Non-pigmented ciliary epithelial cell (primary cell): ENCODE results near the gene RPAP2.
A peak's percentile ranks its signal among the peaks of the same experiment; 100 is the strongest.
"Not testable (repeated sequence)": the region's sequence is repeated elsewhere in the genome, so short reads cannot be mapped to it uniquely, and the experiment has no call there.

Experiments used
- DNase-seq: peaks from one replicate; pipeline ENCODE4 v3.0.0-alpha.2; 2010; ENCODE audit warnings: low read depth

Gene RPAP2

DNA sequence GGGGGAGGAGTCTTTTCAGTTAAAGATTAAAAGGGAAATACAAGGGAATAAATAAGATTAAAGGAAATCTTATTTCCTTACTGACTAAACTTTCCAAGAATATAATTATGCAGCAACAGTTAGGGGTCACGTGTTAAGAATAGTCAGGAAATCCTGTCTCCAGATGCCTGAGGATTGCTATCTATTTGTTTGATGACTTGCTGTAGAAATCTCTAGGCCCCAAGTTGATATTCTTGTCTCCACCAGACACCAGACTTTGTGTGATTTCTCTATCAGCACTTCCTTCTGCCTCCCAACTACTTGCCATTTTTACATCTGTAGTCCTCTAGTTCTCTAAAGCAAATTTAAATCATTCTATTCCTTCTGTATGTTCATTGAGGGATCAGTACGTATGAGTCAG lies 77.5 kb downstream of the RPAP2 start:
- no peak for DNase-seq

DNA sequence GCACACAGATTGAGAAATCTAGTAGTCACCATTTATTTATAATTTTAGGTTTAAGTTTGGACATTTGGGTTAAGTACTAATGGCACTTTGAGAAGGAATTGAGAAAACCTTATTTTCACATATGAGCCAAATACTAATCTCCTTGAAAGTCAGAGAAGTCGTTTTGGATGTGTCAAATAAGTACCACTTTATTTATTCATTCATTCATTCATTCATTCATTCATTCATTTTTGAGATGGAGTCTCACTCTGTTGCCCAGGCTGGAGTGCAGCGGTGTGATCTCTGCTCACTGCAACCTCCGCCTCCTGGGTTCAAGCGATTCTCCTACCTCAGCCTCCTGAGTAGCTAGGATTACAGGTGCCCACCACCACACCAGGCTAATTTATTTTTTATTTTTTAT lies 79.1 kb downstream of the RPAP2 start:
- not testable (repeated sequence) for DNase-seq

DNA sequence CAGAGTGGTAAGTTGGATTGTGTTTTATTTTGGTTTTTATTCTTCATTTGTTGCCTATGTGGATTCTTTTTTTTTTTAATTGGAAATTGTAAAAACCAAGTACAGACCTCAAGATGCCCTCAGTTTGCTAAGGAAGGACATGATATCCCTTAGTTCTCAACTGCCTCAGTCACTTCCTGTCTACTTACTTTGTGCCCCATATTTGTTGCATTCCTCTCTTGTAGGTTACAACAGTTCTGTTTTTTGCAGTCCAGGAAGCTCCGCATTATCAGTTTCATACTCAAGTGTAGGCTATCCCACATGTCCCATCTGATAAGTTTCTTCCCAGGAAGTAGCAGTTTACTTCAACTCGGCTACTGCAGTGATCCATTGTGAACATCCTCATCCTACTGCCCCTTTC lies 82.0 kb downstream of the RPAP2 start:
- no peak for DNase-seq

DNA sequence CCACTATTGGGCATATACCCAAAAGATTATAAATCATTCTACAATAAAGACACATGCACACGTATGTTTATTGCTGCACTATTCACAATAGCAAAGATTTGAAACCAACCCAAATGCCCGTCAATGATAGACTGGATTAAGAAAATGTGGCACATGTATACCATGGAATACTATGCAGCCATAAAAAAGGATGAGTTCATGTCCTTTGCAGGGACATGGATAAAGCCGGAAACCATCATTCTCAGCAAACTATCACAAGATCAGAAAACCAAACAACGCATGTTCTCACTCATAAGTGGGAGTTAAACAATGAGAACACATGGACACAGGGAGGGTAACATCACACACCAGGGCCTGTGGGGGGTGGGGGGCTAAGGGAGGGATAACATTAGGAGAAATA lies 95.1 kb downstream of the RPAP2 start:
- DNase-seq: not testable (repeated sequence)

DNA sequence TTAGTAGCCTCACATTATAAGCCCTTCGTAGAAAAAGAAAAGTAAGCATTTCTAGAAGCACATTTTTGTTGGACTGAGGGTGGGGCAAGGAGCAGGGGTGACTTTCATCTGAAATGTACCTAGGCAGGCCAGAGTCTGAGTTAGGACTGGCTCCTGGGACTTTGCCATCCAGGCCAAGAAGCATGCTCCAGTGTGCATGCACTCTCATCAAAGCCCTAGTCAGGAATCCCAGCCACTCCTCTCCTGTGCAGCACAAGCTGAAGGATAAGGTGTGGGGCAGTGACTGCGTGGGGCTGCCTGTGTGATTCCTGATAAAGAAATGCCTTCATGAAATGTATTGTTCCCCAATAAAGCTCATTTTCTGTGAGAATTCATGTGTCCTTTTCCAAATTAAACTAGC lies 99.7 kb downstream of the RPAP2 start:
- no peak for DNase-seq

DNA sequence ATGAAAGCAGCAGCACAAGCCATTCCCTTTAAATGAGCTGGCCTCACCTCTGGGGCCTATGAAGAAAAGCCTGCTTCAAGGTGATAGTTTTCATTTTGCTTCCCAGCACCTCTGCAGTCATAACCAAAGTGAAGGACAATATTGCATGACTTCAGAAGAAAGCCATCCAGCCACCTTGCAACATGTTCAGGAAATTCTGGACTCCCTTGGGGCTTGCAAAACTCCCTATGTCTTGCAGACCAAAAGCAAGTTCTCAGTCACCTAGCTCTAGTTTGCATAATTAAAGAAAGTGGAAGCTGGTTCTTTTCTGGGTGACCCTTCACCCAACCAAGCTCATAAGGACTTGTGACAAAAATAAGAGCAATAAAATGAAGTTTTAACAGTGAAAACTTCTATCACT lies 100.2 kb downstream of the RPAP2 start:
- DNase-seq: no peak

DNA sequence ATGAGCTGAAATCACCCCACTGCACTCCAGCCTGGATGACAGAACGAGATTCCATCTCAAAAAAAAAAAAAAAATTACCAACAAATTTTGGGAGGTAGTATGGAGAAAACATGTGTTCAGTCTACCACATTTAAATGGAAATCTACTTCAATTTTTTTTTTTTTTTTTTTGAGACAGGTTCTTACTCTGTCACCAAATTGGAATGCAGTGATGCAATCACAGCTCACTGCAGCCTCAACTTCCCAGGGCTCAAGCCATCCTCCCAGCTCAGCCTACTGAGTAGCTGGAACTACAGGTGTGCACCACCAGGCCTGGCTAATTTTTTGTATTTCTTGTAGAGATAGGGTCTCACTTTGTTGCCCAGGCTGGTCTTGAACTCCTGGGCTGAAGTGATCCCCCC lies 105.8 kb downstream of the RPAP2 start:
- no peak for DNase-seq

DNA sequence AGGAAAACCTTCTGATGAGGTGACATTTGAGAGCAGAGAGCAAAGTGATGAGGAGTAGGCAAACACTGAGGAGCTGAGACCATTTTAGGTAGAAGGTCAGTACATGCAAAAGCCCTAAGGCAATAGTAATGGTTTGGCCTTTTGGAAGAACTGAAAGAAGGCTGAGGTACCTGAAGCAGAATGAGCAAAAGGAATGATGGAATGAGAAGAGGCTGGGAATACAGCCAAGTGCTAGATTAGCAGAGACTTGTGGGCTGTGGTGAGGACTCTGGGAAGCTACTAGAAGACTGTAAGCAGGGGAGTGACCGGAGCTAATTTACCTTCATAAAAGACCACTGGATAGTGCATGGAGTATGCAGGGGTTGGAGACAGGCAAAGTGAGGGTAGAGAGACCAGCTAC lies 110.0 kb downstream of the RPAP2 start:
- DNase-seq: peak; percentile 51

DNA sequence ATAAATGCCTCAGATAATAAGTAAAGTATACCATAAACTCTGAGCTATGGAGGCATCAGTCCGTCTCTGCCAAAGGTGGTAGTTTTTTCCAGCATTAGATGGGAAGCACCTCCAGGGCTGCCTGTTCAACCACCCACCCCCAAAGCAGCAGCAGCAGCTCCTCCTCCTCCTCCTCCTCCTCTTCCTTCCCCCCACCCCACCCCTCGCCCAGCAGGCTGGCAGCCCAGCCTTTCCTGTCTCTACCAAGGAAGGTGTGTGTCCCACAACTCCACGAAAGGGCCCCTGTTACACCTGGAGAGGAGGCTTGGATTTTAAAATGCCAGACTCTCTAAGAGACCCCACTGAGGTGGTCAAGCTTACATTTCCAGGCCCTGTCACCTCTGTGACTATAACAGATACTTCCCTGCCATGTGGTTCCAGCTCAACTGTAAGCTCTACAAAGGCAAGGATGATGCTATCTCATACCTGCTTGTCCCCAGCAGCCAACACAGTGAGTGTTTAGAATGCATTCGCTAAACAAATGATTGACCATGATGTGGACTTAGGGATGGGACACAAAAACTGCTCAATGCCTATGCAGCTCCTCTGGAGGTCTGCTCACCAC lies 111.2 kb downstream of the RPAP2 start:
- no peak for DNase-seq

DNA sequence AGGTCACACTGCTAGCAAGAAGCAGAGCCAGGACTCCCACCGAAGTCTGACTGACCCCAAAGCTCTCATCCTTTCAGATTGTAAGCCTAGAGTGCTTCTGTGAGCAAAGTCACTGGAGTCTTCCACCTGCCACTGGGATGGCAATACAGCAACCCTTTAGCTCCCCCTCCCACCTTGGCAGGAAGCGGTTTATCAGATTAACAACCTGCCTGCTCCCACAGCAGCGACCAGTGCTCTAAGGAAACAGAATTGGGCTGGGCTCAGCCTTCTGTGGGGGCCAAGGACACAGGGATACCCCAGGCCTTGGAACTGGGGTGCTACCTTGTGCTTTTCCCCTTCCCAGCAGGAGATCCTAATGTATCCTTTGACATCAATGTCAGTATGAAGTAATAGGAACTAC lies 111.8 kb downstream of the RPAP2 start:
- no peak for DNase-seq

DNA sequence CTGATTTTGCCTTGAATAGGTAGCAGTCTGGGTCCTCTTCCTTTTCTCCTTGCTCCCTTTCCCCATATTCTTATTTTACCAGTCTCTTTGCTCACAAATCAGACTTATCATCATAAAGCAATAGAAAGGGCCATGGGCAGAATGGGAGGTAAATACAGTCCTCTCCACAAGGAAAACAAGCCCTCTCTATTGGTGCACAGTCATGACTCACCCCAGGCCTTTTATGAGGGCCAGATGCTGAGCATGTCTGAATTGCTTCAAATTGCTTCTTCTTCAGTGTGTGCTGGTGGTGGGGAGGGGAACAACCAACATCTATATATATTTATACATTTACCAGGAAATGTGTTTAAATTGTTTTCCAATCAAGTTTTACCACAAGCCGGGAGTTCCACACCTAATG lies 112.7 kb downstream of the RPAP2 start:
- peak; percentile 31 for DNase-seq

DNA sequence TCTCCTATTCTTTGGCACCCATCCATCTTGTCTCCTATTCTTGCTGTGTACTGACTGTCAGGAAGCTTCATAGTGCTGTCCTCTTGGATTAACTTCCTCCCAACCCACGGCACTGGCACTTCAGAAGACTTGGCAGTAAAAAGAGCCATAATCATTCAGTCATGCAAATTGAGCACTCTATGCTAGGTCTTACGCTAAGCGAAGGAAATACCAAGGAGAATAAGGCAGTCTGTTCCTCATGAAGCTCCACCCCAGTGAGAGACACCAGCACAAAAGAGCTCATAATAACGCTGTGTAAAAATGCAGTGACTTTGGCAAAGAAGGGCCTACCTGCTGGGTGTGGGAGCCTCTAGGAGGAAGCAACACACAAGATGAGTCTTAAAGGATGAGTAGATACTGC lies 120.8 kb downstream of the RPAP2 start:
- no peak for DNase-seq

DNA sequence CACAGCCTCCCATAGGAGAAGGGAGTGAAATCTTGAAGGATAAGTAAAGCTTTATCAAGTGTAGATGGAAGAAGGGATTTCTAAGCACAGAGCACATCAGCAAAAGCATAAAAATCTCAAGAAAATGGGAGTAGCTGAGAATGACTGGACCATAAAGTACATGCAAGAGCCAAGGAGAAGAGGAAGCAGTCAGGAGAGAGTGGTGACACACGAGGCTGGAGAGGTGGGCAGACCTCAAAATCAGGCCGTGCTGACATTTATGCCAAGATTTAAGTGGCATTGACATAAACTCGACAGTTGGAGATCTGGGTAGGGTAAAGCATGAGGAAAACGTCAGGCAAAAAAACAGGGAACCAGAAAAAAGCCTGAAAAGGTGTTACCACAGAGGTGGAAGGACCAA lies 125.5 kb downstream of the RPAP2 start:
- no peak for DNase-seq

DNA sequence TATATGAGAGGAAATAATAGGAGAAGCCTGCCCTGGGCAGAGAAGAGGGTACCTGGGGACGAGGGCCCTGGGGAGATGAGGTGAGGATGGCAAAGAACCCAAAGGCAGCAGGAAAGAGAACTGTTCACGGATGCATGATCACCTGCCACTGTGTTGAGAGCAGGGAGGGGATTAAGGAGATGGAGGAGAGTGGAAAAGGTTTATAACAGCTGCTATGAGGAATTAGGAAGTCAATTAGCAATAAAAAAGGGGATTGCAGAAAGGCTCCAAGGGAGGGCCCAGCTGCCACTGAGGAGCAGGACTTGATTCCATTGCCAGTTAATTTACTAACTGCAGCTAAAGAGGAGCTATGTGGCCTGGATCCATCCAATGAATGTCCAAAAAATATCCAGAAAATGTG lies 126.8 kb downstream of the RPAP2 start:
- no peak for DNase-seq

DNA sequence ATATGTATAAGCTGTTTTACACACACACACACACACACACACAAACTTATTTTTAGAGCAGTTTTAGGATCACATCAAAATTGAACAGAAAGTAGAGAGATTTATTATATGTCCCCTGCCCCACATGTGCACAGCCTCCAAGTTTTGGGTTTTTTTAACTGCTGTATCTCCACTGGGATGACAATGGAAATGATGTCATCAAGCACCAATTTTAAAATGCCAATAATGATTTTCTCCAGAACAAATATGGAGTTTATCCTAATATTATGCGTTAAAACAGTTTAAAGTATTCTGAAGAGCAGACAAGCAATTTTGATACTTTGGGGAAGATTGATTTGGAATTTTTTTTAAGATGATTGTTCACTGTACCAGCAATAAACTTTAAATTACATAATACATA lies 131.2 kb downstream of the RPAP2 start:
- no peak for DNase-seq

DNA sequence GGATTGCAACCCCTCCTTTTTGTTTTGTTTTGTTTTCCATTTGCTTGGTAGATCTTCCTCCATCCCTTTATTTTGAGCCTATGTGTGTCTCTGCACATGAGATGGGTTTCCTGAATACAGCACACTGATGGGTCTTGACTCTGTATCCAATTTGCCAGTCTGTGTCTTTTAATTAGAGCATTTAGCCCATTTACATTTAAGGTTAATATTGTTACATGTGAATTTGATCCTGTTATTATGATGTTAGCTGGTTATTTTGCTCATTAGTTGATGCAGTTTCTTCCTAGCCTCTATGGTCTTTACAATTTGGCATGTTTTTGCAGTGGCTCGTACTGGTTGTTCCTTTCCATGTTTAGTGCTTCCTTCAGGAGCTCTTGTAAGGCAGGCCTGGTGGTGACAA lies 135.7 kb downstream of the RPAP2 start:
- DNase-seq: not testable (repeated sequence)

DNA sequence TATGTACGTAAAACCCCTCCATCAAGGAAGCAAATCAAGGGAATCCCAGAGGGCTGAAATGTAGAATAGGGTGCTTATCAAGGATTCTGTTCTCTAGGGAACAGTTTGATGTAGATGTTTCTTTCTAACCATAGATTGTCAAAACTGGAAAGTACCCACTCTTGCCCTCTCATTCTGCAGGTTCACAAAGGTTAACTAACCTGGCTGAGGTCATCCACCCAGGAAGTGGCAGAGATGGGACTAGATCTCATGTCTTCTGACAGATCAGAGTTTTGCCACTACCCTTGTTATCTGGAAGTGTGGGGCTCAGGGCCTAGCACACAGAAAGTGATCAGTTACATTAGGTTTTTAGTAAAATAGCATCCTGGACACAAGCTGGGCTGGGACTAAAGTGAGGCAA lies 140.4 kb downstream of the RPAP2 start:
- no peak for DNase-seq

DNA sequence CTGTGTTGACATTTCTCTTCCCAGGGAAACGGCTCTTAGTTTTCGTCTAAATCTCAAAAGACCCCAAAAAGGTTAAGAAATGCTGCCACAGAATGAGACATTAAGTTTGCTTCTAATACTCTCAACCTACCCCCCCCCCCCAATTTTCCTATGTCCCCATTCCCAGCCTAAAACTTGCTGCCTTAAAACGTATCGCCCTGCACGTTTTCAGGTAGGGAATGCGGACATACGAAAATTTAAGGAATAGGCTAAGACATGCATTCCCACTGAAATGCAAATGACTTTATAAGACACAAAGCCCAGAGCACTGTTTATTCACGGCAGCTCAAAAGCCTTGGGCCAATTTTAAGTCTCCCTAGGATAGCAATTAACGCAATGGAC lies 142.4 kb downstream of the RPAP2 start:
- DNase-seq: no peak

DNA sequence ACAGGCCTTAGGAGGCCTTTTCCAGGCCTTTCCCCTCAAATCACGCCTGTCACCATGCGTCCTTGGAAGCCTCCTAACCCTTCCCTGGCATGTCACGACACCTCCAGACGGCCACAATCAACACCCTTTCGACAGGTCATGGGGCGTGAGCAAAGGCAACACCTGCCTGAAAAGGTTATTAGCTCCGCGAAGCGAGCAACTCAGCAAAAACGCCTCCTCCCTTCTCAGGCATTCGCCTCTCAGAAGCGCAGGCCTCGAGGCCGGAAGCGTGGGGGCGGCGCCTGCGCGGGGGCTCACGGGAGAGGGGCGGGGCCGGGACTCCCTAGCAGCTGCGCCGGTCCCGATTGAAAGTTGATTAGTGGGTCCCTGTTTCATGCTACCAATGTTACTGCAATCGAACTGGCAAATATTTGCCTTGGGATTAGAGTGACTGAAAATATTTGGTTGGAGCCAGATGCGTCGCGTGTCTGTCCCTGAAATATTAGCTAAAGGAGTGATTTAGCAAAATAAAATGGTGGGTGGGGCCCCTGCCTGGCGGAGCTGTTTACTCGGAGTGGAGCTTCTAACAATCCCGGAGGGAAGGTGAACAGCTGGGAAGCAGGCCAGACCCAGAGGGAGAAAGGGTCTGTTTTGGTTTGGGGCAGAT lies 143.0 kb downstream of the RPAP2 start:
- DNase-seq: no peak

DNA sequence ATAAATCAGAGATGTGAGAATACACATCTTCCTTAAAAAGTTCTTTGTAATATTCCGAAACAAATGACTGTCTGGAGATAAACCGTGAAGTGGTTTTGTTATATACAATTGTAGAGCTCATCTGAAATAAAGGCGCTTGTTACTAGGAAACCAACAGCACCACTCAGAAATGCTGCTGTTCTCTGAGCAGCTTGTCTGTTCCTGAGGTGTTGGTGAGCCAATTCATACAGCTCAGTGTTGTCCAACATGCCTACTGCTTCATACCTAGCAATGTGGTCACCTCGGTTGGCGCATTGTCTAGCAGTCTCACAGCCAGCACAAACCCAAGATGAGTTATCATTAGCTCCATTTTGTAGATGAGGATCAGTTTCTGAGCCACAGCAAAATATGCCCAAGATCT lies 143.5 kb downstream of the RPAP2 start:
- no peak for DNase-seq

DNA sequence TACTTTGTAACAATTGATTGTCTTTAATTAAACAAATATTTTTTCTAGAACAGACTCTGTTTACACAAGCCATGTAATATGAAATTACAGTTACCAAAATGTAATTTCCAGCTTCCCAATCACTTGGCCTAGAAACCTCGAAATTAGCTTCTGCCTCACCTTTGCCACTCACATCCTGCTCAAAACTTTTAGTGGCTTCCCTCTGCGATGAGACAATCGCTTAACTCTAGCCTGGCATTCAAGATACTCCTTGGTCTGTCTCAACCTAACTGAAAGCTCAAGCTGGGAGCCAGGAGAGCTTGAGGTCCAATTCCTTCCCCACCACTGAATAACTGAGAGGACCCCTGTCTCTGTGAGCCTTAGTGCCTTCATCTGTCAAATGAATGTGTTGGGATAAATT lies 145.0 kb downstream of the RPAP2 start:
- DNase-seq: no peak

DNA sequence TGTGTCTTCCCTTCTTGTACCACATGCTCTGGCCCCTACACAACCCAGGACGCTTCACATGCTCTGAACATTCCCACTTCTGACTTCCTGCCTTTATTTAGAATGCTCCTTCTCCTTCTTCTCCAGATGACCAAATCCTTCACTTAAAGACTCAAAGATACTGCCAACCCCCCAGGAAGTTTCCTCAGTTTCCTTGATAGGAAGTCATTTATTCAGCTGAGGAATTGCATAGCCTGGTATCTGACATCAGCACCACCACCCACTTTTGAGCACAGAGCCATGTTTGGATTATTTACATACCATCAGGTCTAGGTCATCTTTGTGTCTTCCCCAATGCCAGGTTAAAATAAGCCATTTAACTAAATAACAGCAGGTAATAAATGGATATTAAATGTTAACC lies 145.5 kb downstream of the RPAP2 start:
- no peak for DNase-seq

DNA sequence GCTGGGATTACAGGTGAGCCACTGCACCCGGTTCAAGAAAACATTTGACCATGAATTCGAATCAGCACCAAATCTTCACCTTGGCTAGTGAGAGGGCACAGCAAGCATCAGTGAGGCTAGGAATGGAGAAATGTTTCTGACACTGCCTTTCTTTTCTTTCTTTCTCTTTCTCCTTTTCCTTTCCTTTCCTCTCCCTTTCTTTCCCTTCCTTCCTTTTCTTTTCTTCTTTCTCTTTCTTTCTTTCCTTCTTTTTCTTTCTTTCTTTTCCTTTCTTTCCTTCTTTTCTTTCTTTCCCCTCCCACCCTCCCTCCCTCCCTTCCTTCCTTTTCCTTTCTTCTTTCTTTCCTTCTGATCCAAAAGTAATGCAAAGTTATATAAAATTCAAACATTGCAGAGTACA lies 147.0 kb downstream of the RPAP2 start:
- DNase-seq: no peak

DNA sequence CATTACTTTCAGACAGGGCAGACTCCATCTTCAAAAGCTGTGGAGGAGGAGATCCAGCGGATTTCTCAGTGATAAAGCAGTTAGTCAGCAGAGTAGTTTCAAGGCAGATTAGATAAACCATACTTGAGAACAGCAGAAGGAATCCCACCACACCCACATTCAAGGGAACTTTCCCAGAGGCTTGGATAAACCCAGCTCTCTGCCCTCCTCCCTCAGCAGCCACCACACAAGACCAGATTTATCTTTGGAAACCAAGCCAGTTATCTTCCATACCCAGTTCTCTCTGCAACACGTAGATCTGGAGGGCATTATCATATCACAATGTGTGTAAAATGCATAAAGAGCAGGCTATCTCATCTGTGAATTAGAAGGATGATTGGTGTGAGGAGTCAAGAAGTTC lies 147.7 kb downstream of the RPAP2 start:
- peak; percentile 56 for DNase-seq
